HFFc6 (cell line): ENCODE results near the gene OVOL2. TPM values are rescaled to one million over a fixed set of nuclear protein-coding genes. Genes with fewer than 3 reads are reported as not detected.

Experiments
- DNase-seq: peaks from one replicate; pipeline ENCODE4 v3.0.0-alpha.2; 2018
- H3K27ac Mint-ChIP-seq: 2 replicates; pipeline ENCODE4 v1.8.0; 2020; ENCODE audit warnings: mild to moderate bottlenecking, mixed read lengths
- H3K27me3 Mint-ChIP-seq: 2 replicates; pipeline ENCODE4 v1.8.0; 2021; ENCODE audit warnings: mild to moderate bottlenecking, moderate library complexity, mixed read lengths; ENCODE audit not compliant: insufficient read depth
- H3K36me3 Mint-ChIP-seq: 2 replicates; pipeline ENCODE4 v1.8.0; 2021; ENCODE audit warnings: low read depth, mixed read lengths
- H3K4me1 Mint-ChIP-seq: 2 replicates; pipeline ENCODE4 v1.8.0; 2020; ENCODE audit warnings: low read depth, mixed read lengths
- H3K4me3 Mint-ChIP-seq: 2 replicates; pipeline ENCODE4 v1.8.0; 2020; ENCODE audit warnings: mild to moderate bottlenecking, moderate library complexity, mixed read lengths
- H3K9me3 Mint-ChIP-seq: 2 replicates; pipeline ENCODE4 v1.8.0; 2020; ENCODE audit warnings: mild to moderate bottlenecking, mixed read lengths
- CTCF ChIP-seq: fragments of 200-600 bp; sonication (generic); IDR thresholded peaks from 2 replicates; pipeline ENCODE4 v1.5.0; 2021; ENCODE audit warnings: antibody characterized with exemption, mild to moderate bottlenecking
- total RNA-seq, 6 experiments: library from RNA; stranded (reverse); fragmentation: NEBNext Ultra II Directional; extraction: Animal tissue kit (Norgen Biotek cat#: 25700); gene quantifications; 2 replicates in 1 of 6; 3 replicates in 5 of 6; pipeline ENCODE4 v1.2.3, GENCODE V29; 2021

The OVOL2 gene
- total RNA-seq, 6 experiments from 2014 or later: not detected

GRCh38 chr20:18079756-18080353, 22.1 kb upstream of the OVOL2 start:
- no peaks in the 10 kb centered on the region for H3K36me3 Mint-ChIP-seq
- no peak for TF ChIP-seq CTCF
- DNase-seq: no peak
- H3K27ac Mint-ChIP-seq: no peak overlapping the region
- no peak overlapping the region for H3K4me3 Mint-ChIP-seq
- peaks cover 5% of the 10 kb centered on the region; the same call in 1 of the 2 replicates for H3K9me3 Mint-ChIP-seq
- H3K27me3 Mint-ChIP-seq: peaks cover 5% of the 10 kb centered on the region
- no peaks in the 10 kb centered on the region for H3K4me1 Mint-ChIP-seq

GRCh38 chr20:18077157-18077556, 19.4 kb upstream of the OVOL2 start:
- Mint-ChIP-seq H3K27ac (no peak overlapping the region), H3K4me1 (no peaks in the 10 kb centered on the region), H3K27me3 (peaks cover 14% of the 10 kb centered on the region), H3K9me3 (no peaks in the 10 kb centered on the region), H3K4me3 (no peak overlapping the region), H3K36me3 (no peaks in the 10 kb centered on the region)
- no peak for DNase-seq
- TF ChIP-seq CTCF: no peak

- no peak for TF ChIP-seq CTCF
- H3K36me3 Mint-ChIP-seq: no peaks in the 10 kb centered on the region
- H3K27ac Mint-ChIP-seq: no peak overlapping the region
- H3K27me3 Mint-ChIP-seq: peaks cover 16% of the 10 kb centered on the region
- H3K4me3 Mint-ChIP-seq: no peak overlapping the region
- no peaks in the 10 kb centered on the region for H3K9me3 Mint-ChIP-seq
- DNase-seq: no peak
- H3K4me1 Mint-ChIP-seq: no peaks in the 10 kb centered on the region
Measured at GRCh38 chr20:18072532-18072931, 14.8 kb upstream of the OVOL2 start.

- Mint-ChIP-seq H3K4me1 (no peaks in the 10 kb centered on the region), H3K9me3 (no peaks in the 10 kb centered on the region), H3K27me3 (peaks cover 33% of the 10 kb centered on the region), H3K27ac (no peak overlapping the region), H3K4me3 (no peak overlapping the region), H3K36me3 (no peaks in the 10 kb centered on the region)
- TF ChIP-seq CTCF: peak; percentile 41
- no peak for DNase-seq
Measured at GRCh38 chr20:18066421-18067333, 9.0 kb upstream of the OVOL2 start.

- Mint-ChIP-seq H3K4me3 (no peak overlapping the region), H3K4me1 (no peaks in the 10 kb centered on the region), H3K27ac (no peak overlapping the region), H3K27me3 (peaks cover 44% of the 10 kb centered on the region), H3K36me3 (no peaks in the 10 kb centered on the region), H3K9me3 (no peaks in the 10 kb centered on the region)
- no peak for TF ChIP-seq CTCF
- no peak for DNase-seq
Measured at GRCh38 chr20:18063676-18064075, 6.0 kb upstream of the OVOL2 start.
